Loucy (cell line): ENCODE results near the gene STUB1.

ENCODE experiments used
- EZH2phosphoT487 ChIP-seq: fragments of 200-600 bp; IDR thresholded peaks from 2 replicates; pipeline ENCODE4 v1.6.1; 2018; ENCODE audit warnings: antibody characterized with exemption, mild to moderate bottlenecking, moderate library complexity, borderline replicate concordance
- TF ChIP-seq, protein P1 (sequence below): fragments of 200-600 bp; sonication (generic); conservative IDR thresholded peaks from 2 replicates; pipeline ENCODE4 v1.5.1; 2014; ENCODE audit warnings: mild to moderate bottlenecking, antibody characterized with exemption, low read length

DNA sequence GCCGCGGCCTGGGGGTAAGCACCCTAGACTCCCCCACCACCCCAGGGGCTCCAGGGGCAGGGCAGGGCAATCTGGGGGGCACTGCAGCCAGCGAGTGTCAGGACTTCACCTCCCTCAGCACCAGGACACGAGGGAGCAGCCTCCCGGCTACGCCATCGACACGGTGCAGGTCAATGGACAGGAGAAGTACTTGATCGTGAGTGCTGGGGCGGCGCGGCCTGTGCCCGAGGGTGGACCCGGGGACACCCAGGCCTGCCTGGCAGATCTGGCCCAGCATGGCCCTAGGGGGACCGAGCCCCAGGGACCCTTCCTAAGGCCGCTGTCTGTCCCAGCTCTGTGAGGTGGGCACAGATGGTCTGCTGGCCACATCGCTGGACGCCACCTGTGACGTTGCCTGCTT, 7.8 kb upstream of the STUB1 start:
- TF ChIP-seq, protein P1, sequence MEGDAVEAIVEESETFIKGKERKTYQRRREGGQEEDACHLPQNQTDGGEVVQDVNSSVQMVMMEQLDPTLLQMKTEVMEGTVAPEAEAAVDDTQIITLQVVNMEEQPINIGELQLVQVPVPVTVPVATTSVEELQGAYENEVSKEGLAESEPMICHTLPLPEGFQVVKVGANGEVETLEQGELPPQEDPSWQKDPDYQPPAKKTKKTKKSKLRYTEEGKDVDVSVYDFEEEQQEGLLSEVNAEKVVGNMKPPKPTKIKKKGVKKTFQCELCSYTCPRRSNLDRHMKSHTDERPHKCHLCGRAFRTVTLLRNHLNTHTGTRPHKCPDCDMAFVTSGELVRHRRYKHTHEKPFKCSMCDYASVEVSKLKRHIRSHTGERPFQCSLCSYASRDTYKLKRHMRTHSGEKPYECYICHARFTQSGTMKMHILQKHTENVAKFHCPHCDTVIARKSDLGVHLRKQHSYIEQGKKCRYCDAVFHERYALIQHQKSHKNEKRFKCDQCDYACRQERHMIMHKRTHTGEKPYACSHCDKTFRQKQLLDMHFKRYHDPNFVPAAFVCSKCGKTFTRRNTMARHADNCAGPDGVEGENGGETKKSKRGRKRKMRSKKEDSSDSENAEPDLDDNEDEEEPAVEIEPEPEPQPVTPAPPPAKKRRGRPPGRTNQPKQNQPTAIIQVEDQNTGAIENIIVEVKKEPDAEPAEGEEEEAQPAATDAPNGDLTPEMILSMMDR: no peak
- no peak for TF ChIP-seq EZH2phosphoT487
